Measurements from ENCODE around the gene LUC7L3. TPM values are rescaled to one million over a fixed set of nuclear protein-coding genes. Genes with fewer than 3 reads are reported as not detected.
A peak's percentile ranks its signal among the peaks of the same experiment; 100 is the strongest.
"Not testable (repeated sequence)": the region's sequence is repeated elsewhere in the genome, so short reads cannot be mapped to it uniquely, and the experiment has no call there.

Gene LUC7L3
- total and polyA plus RNA-seq, 3 experiments from 2014 or later = 72.5 to 120 (median 113) TPM

DNA sequence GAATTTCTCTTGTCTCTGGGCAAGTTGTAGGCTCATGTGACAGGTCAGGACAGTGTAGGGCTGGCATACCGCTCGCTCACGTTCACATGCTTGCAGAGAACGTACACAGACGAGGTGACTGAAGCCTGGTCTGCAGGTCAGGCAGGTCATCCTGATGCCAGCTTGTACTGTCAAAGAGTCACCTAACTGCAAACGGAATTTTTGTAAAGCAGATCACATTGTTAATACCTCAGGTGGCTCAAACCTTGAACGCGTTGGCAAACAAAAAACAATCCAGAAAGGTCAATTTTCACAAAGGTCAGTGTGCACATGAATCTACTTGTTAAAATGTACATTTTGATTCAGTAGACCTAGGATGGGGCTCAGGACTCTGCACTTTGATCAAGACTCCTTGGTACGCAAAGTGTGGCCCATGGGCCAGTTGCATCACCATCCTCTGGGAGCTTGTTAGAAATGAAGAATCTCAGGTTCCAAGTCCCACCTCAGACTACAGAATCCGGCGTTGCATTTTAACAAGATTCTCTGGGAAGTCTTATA, 40.3 kb upstream of the LUC7L3 start:
- Histone ChIP-seq H3K36me3 (ENCODE audit: insufficient read depth, low read length) (no peaks in the 10 kb centered on the region), H3K27ac (ENCODE audit: low read depth, low read length) (no peak overlapping the region), H3K9me3 (ENCODE audit: low read length) (no peaks in the 10 kb centered on the region), H3K27me3 (ENCODE audit: insufficient read depth, low read length, poor library complexity, severe bottlenecking) (no peaks in the 10 kb centered on the region), H3K4me1 (ENCODE audit: insufficient read depth, low read length) (no peaks in the 10 kb centered on the region), H3K4me3 (ENCODE audit: low read length) (no peak overlapping the region)
- H3K4me1 Mint-ChIP-seq = peaks cover 4 to 6% (median 6%) of the 10 kb centered on the region in 3 donors
- H3K27ac Mint-ChIP-seq = no peak overlapping the region
- no peak overlapping the region for H3K4me3 Mint-ChIP-seq
- DNase-seq = no peak
- POLR2A ChIA-PET = no interaction called here
- H3K9me3 Mint-ChIP-seq = no peaks in the 10 kb centered on the region
- H3K36me3 Mint-ChIP-seq = no peaks in the 10 kb centered on the region
- H3K27me3 Mint-ChIP-seq = peaks cover 18 to 27% of the 10 kb centered on the region in 2 donors
- CTCF ChIA-PET = no interaction called here

- peaks cover 4 to 6% (median 6%) of the 10 kb centered on the region in 3 donors for H3K4me1 Mint-ChIP-seq
- no peak for DNase-seq
- H3K36me3 Mint-ChIP-seq = no peaks in the 10 kb centered on the region
- H3K9me3 Mint-ChIP-seq = no peaks in the 10 kb centered on the region
- POLR2A ChIA-PET = no interaction called here
- H3K27me3 ChIP-seq (ENCODE audit: insufficient read depth, low read length, poor library complexity, severe bottlenecking) = no peaks in the 10 kb centered on the region
- H3K27ac ChIP-seq (ENCODE audit: low read depth, low read length) = no peak overlapping the region
- H3K27me3 Mint-ChIP-seq = peaks cover 18 to 27% of the 10 kb centered on the region in 2 donors
- no peak overlapping the region for H3K4me3 ChIP-seq (ENCODE audit: low read length)
- H3K27ac Mint-ChIP-seq = peak overlapping the region in 2 of 8 donors; percentile 1 to 29
- H3K9me3 ChIP-seq (ENCODE audit: low read length) = no peaks in the 10 kb centered on the region
- no peaks in the 10 kb centered on the region for H3K36me3 ChIP-seq (ENCODE audit: insufficient read depth, low read length)
- no peak overlapping the region for H3K4me3 Mint-ChIP-seq
- CTCF ChIA-PET = no interaction called here
- H3K4me1 ChIP-seq (ENCODE audit: insufficient read depth, low read length) = no peaks in the 10 kb centered on the region
These were observed 39.3 kb upstream of the LUC7L3 start for GRCh38 chr17:50680126-50680525.

DNA sequence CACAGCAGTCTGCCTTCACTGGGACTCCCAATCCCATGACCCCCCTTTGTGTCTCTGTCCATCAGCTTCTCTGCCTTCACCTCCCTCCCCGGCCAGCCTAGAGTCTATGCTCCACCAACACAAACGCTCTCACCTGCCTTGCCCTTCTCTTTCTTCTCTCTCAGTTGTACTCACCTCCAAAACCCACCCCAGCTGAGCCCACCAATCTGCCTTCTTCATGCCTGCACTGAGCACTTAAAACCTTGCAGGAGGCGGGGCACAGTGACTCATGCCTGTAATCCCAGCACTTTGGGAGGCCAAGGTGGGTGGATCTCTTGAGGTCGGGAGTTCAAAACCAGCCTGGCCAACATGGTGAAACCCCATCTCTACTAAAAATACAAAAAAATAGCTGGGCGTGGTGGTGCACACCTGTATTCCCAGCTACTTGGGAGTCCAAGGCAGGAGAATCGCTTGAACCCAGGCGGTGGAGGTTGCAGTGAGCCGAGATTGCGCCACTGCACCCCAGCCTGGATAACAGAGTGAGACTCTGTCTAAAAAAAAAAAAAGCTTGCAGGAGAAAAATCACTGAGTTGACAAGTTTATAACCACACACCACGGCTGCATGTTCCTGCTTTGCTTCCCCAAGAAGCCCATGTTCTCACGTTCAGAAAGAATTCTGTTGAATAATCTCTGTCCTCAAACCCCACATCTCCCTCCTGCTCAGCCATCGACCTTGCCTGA, 38.7 kb upstream of the LUC7L3 start:
- Mint-ChIP-seq H3K27ac (peak overlapping the region in 2 of 8 donors; percentile 10 to 29), H3K27me3 (peaks cover 18 to 27% of the 10 kb centered on the region in 2 donors)
- H3K4me1 ChIP-seq (ENCODE audit: insufficient read depth, low read length); H3K36me3 ChIP-seq (ENCODE audit: insufficient read depth, low read length); POLR2A ChIA-PET; H3K9me3 Mint-ChIP-seq; H3K27ac ChIP-seq (ENCODE audit: low read depth, low read length); H3K9me3 ChIP-seq (ENCODE audit: low read length); DNase-seq; H3K4me1 Mint-ChIP-seq; H3K27me3 ChIP-seq (ENCODE audit: insufficient read depth, low read length, poor library complexity, severe bottlenecking); H3K36me3 Mint-ChIP-seq; H3K4me3 ChIP-seq (ENCODE audit: low read length); H3K4me3 Mint-ChIP-seq; CTCF ChIA-PET: not testable (repeated sequence)

GRCh38 chr17:50681263-50682200, 37.9 kb upstream of the LUC7L3 start:
- no peak overlapping the region for H3K4me3 Mint-ChIP-seq
- peaks cover 4 to 6% (median 6%) of the 10 kb centered on the region in 3 donors for H3K4me1 Mint-ChIP-seq
- POLR2A ChIA-PET = interaction anchor here (0.6 kb wide), 1 partner anchor 36 kb away, joined by 3 read pairs; no protein-coding TSS in a partner anchor
- Histone ChIP-seq H3K36me3 (ENCODE audit: insufficient read depth, low read length) (no peaks in the 10 kb centered on the region), H3K27ac (ENCODE audit: low read depth, low read length) (no peak overlapping the region), H3K27me3 (ENCODE audit: insufficient read depth, low read length, poor library complexity, severe bottlenecking) (no peaks in the 10 kb centered on the region), H3K9me3 (ENCODE audit: low read length) (no peaks in the 10 kb centered on the region), H3K4me3 (ENCODE audit: low read length) (no peak overlapping the region), H3K4me1 (ENCODE audit: insufficient read depth, low read length) (no peaks in the 10 kb centered on the region)
- H3K27me3 Mint-ChIP-seq = peaks cover 18 to 22% of the 10 kb centered on the region in 2 donors
- no peak for DNase-seq
- H3K27ac Mint-ChIP-seq = peak overlapping the region in 5 of 8 donors; percentile 14 to 77 (median 23)
- no peaks in the 10 kb centered on the region for H3K9me3 Mint-ChIP-seq
- H3K36me3 Mint-ChIP-seq = no peaks in the 10 kb centered on the region
- CTCF ChIA-PET = no interaction called here

DNA sequence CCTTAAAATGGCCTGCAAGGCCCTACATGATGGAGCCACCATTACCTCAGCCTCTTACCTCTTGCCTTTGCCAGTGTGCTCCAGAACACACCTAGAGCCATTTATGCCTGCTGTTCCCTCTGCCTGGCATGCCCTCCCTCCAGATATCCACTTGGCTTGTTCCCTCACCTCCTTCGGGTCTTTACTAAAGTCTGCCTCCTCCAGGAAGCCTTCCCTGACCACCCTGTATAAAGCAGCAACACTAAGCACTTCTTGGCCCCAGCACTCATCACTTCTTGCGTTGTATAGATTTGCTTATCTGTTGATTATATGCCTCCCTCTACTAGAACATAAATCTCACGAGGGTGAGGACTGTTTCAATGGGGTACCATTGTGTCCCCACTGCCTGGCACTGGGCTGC, 37.0 kb upstream of the LUC7L3 start:
- H3K36me3 Mint-ChIP-seq = no peaks in the 10 kb centered on the region
- H3K27ac Mint-ChIP-seq = peak overlapping the region in 1 of 8 donors; percentile 16
- CTCF ChIA-PET = no interaction called here

DNA sequence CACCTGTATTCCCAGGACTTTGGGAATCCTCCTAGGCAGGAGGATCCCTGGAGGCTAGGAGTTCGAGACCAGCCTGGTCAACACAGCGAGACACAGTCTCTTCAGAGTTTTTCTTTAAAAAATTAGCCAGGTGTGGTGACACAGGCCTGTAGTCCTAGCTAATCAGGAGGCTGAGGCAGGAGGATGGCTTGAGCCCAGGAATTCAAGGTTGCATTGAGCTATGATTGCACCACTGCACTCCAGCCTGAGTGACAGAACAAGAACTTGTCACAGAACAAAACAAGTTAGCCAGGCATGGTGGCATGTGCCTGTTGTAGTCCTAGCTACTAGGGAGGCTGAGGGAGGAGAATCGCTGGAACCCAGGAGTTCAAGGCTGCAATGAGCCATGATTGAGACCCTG, 36.5 kb upstream of the LUC7L3 start:
- DNase-seq = no peak
- H3K27me3 Mint-ChIP-seq = peaks cover 17 to 18% of the 10 kb centered on the region in 2 donors
- no peaks in the 10 kb centered on the region for H3K9me3 Mint-ChIP-seq
- no peak overlapping the region for H3K27ac ChIP-seq (ENCODE audit: low read depth, low read length)
- no peak overlapping the region for H3K27ac Mint-ChIP-seq
- no peaks in the 10 kb centered on the region for H3K9me3 ChIP-seq (ENCODE audit: low read length)
- H3K4me3 ChIP-seq (ENCODE audit: low read length) = no peak overlapping the region
- no peak overlapping the region for H3K4me3 Mint-ChIP-seq
- H3K27me3 ChIP-seq (ENCODE audit: insufficient read depth, low read length, poor library complexity, severe bottlenecking) = no peaks in the 10 kb centered on the region
- no peaks in the 10 kb centered on the region for H3K4me1 ChIP-seq (ENCODE audit: insufficient read depth, low read length)
- no peaks in the 10 kb centered on the region for H3K36me3 ChIP-seq (ENCODE audit: insufficient read depth, low read length)
- CTCF ChIA-PET = no interaction called here
- H3K36me3 Mint-ChIP-seq = no peaks in the 10 kb centered on the region
- POLR2A ChIA-PET = no interaction called here
- peaks cover 4 to 6% (median 6%) of the 10 kb centered on the region in 3 donors for H3K4me1 Mint-ChIP-seq

More for the DNA sequence above, 37.0 kb upstream of the LUC7L3 start:
- H3K36me3 ChIP-seq (ENCODE audit: insufficient read depth, low read length) = no peaks in the 10 kb centered on the region
- H3K9me3 ChIP-seq (ENCODE audit: low read length) = no peaks in the 10 kb centered on the region
- no peaks in the 10 kb centered on the region for H3K9me3 Mint-ChIP-seq
- H3K27me3 ChIP-seq (ENCODE audit: insufficient read depth, low read length, poor library complexity, severe bottlenecking) = no peaks in the 10 kb centered on the region
- no peak overlapping the region for H3K4me3 ChIP-seq (ENCODE audit: low read length)
- H3K4me1 Mint-ChIP-seq = peaks cover 4 to 6% (median 6%) of the 10 kb centered on the region in 3 donors
- no peak overlapping the region for H3K4me3 Mint-ChIP-seq
- peaks cover 17 to 18% of the 10 kb centered on the region in 2 donors for H3K27me3 Mint-ChIP-seq
- POLR2A ChIA-PET = no interaction called here
- H3K27ac ChIP-seq (ENCODE audit: low read depth, low read length) = no peak overlapping the region
- no peak for DNase-seq
- H3K4me1 ChIP-seq (ENCODE audit: insufficient read depth, low read length) = no peaks in the 10 kb centered on the region

DNA sequence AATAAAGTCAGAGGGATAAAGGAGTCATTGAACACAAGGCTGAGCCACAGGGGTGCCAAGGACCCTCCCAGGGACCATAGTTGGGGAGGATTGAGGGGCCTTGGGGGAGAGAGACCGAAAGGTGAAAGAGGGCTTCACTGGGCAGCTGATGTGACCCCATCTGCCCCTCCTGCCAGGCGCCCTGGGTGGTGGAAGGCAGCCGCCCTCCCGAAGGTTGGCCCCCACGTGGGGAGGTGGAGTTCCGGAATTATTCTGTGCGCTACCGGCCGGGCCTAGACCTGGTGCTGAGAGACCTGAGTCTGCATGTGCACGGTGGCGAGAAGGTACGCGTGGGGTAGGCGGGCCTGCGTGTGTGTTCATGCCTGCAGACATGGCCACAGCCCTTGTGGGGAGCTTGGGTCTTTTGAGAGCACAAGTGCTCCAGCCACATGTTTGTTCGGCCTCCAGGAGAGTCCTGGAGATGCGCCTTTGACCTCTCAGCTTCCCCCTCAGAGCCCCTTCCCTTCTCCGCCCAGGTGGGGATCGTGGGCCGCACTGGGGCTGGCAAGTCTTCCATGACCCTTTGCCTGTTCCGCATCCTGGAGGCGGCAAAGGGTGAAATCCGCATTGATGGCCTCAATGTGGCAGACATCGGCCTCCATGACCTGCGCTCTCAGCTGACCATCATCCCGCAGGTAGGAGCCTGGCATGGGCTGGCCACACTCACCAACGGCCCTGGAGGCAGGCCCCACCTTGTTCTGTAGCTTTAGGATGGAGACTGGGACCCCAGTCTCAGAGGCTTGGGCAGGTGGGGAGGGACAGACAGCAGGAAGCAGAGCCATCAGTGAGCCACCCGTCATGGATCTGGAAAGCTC, 35.7 kb upstream of the LUC7L3 start:
- H3K9me3 Mint-ChIP-seq = no peaks in the 10 kb centered on the region
- Histone ChIP-seq H3K27me3 (ENCODE audit: insufficient read depth, low read length, poor library complexity, severe bottlenecking) (no peaks in the 10 kb centered on the region), H3K4me3 (ENCODE audit: low read length) (no peak overlapping the region), H3K27ac (ENCODE audit: low read depth, low read length) (no peak overlapping the region), H3K4me1 (ENCODE audit: insufficient read depth, low read length) (no peaks in the 10 kb centered on the region), H3K9me3 (ENCODE audit: low read length) (no peaks in the 10 kb centered on the region), H3K36me3 (ENCODE audit: insufficient read depth, low read length) (no peaks in the 10 kb centered on the region)
- CTCF ChIA-PET = no interaction called here
- H3K36me3 Mint-ChIP-seq = no peaks in the 10 kb centered on the region
- H3K4me1 Mint-ChIP-seq = peaks cover 4 to 6% (median 6%) of the 10 kb centered on the region in 3 donors
- POLR2A ChIA-PET = no interaction called here
- H3K27me3 Mint-ChIP-seq = peaks cover 17 to 18% of the 10 kb centered on the region in 2 donors
- no peak overlapping the region for H3K27ac Mint-ChIP-seq
- no peak for DNase-seq
- H3K4me3 Mint-ChIP-seq = no peak overlapping the region

Measured in CD8-positive, alpha-beta memory T cell (primary cell).